ENCODE results near the gene MYADM.
A peak's percentile ranks its signal among the peaks of the same experiment; 100 is the strongest.

MYADM gene

GRCh38 chr19:53885036-53885435, 17.4 kb downstream of the MYADM start:
- DNase-seq (ENCODE audit: low read depth): no peak

GRCh38 chr19:53892301-53892980, 24.8 kb downstream of the MYADM start:
- no peak for DNase-seq (ENCODE audit: low read depth)

- no peak for DNase-seq (ENCODE audit: low read depth)
These were observed 25.3 kb downstream of the MYADM start for GRCh38 chr19:53892981-53893325.

GRCh38 chr19:53894707-53895106, 27.0 kb downstream of the MYADM start:
- no peak for DNase-seq (ENCODE audit: low read depth)

- no peak for DNase-seq (ENCODE audit: low read depth)
These were observed 29.0 kb downstream of the MYADM start for GRCh38 chr19:53896682-53897081.

- no peak for DNase-seq (ENCODE audit: low read depth)
These were observed 29.8 kb downstream of the MYADM start for GRCh38 chr19:53897459-53897858.

GRCh38 chr19:53898166-53898565, 30.5 kb downstream of the MYADM start:
- no peak for DNase-seq (ENCODE audit: low read depth)

GRCh38 chr19:53898636-53899341, 31.1 kb downstream of the MYADM start:
- no peak for DNase-seq (ENCODE audit: low read depth)

GRCh38 chr19:53900191-53900860, 32.6 kb downstream of the MYADM start:
- DNase-seq (ENCODE audit: low read depth): no peak

GRCh38 chr19:53903055-53903680, 35.5 kb downstream of the MYADM start:
- DNase-seq (ENCODE audit: low read depth): no peak

GRCh38 chr19:53904909-53905308, 37.2 kb downstream of the MYADM start:
- no peak for DNase-seq (ENCODE audit: low read depth)

GRCh38 chr19:53905787-53906186, 38.1 kb downstream of the MYADM start:
- DNase-seq (ENCODE audit: low read depth): no peak

GRCh38 chr19:53906211-53907192, 38.8 kb downstream of the MYADM start:
- DNase-seq (ENCODE audit: low read depth): peak; percentile 36

- no peak for DNase-seq (ENCODE audit: low read depth)
These were observed 39.5 kb downstream of the MYADM start for GRCh38 chr19:53907193-53907581.

- DNase-seq (ENCODE audit: low read depth): no peak
These were observed 40.0 kb downstream of the MYADM start for GRCh38 chr19:53907690-53908089.

GRCh38 chr19:53908106-53908934, 40.6 kb downstream of the MYADM start:
- no peak for DNase-seq (ENCODE audit: low read depth)

GRCh38 chr19:53908935-53909415, 41.3 kb downstream of the MYADM start, which contains the start of gene CACNG7:
TSS of gene CACNG7 (plus strand) at chr19:53909278. CDS start at chr19:53912832, 3,554 bp downstream.
- DNase-seq (ENCODE audit: low read depth): no peak

- DNase-seq (ENCODE audit: low read depth): no peak
These were observed 41.9 kb downstream of the MYADM start for GRCh38 chr19:53909471-53910169.

GRCh38 chr19:53910170-53910518, 42.5 kb downstream of the MYADM start:
- no peak for DNase-seq (ENCODE audit: low read depth)

- no peak for DNase-seq (ENCODE audit: low read depth)
These were observed 45.0 kb downstream of the MYADM start for GRCh38 chr19:53912653-53913052.

All from stimulated activated CD8-positive, alpha-beta memory T cell treated with anti-CD3 and anti-CD28 coated beads, Interleukin-12 subunit alpha, Interleukin-12 subunit beta, amount 100 ng/mL, for 4 hours (primary cell).